HG03442 (cell line): ENCODE data around the gene PARD6A.
"Not testable (repeated sequence)": the region's sequence is repeated elsewhere in the genome, so short reads cannot be mapped to it uniquely, and the experiment has no call there.

ENCODE experiments used
- ATAC-seq: cut with Tn5 transposase; IDR thresholded peaks from one replicate; pipeline ENCODE4 v1.9.1; 2021; ENCODE audit warnings: mild to moderate bottlenecking, moderate library complexity; ENCODE audit not compliant: unreplicated experiment

The PARD6A gene

DNA sequence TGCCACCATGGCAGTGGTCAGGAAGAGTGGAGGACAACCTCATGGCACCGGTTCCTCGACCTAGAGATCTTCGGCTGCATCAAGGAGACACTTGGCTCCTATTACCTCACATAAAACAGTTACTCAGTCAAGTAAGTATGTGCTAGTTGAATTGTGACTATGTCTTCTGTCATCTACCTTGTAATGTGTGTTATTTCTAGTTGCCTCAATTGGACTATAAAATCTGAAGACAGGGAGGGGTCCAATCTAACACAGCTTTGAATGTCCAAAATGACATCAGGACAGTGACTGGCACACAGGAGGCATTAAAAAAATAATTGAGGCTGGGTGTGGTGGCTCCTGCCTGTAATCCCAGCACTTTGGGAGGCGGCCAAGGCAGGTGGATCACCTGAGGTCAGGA is 23.0 kb downstream of the PARD6A start:
- no peak for ATAC-seq

- no peak for ATAC-seq
Observed at GRCh38 chr16:67685388-67686112, 24.8 kb downstream of the PARD6A start.

DNA sequence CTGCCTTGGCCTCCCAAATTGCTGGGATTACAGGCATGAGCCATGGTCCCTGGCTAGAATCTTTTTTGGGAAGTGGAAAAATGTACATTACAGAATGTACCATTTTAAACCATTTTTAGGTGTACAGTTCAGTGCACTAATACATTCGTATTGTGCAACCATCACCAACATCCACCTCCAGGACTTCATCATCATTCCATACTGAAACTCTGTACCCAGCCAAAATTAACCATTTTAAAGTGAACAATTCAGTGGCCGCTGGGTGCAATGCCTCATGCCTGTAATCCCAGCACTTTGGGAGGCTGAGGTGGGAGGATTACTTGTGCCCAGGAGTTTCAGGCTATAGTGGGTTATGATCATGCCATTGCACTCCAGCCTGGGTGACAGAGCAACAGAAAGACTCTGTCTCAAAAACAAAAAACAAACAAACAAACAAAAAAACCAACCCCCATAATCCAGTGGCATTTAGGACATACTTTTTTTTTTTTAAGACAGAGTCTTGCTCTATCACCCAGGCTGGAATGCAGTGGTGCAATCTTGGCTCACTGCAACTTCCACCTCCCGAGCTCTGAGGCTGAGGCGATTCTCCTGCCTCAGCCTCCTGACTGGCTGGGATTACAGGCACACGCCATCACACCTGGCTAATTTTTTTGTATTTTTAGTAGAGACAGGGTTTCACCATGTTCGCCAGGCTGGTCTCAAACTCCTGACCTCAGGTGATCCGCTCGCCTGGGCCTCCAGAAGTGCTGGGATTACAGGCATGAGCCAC is 32.9 kb downstream of the PARD6A start:
- ATAC-seq, result not testable (repeated sequence)

- ATAC-seq, result no peak
Observed at GRCh38 chr16:67694611-67695010, 33.9 kb downstream of the PARD6A start.

DNA sequence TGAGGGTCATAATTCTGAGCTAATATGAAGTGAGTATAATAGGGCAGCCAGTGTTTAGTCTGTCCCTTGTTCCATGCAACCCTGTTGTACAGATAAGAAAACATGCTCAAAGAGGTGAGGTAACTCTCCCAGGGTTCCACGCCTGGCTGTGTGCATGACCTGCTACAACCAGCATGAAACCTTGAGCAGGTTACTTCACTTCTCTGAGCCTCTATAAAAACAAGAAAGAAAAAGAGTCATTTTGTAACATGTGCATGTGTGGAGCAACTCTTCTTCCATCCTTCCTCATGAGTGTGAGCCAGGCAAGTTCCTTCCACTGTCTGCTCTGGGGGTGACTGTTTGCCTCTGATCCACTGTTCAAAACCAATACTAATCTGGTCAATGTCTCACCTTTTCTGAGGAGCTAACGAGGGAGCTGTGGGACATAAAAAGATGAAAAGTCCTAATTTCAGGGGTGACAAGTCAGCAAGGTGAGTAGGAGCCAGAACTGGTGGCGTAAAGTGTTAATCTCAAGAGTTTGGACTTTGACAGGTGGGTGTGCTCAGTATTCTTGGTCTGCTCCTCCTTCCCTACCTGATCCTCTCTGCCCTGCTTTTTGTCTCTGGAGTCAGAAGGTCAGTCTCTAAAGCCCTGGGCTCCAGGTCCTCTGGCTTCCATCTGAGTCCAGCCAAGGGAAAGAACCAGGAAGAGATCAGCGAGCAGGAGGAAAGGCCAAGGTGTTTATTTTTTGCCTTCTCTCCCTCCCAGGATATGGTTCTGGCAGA is 36.8 kb downstream of the PARD6A start:
- ATAC-seq, result no peak

GRCh38 chr16:67699265-67699664 is 38.5 kb downstream of the PARD6A start:
- ATAC-seq, result no peak

DNA sequence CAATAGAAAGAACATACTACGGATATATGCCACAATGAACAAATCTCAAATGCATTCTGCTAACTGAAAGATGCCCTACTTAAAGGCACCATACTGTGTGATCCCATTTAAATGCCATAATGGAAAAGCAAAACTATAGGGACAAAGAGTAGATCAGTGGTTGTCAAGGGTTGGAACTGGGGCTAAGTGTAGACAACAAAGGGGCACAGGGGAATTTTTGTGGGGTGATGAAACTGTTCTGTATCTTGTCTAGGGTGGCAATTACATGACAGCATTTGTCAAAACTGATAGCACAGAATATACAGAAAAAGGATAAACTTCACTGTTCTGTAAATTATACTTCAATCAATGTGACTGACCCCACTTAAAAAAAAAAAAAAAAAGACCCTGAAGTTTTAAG is 40.7 kb downstream of the PARD6A start:
- ATAC-seq, result no peak

- ATAC-seq, result no peak
Observed at GRCh38 chr16:67702130-67702529, 41.4 kb downstream of the PARD6A start.

- ATAC-seq, result no peak
Observed at GRCh38 chr16:67703626-67704025, 42.9 kb downstream of the PARD6A start.

DNA sequence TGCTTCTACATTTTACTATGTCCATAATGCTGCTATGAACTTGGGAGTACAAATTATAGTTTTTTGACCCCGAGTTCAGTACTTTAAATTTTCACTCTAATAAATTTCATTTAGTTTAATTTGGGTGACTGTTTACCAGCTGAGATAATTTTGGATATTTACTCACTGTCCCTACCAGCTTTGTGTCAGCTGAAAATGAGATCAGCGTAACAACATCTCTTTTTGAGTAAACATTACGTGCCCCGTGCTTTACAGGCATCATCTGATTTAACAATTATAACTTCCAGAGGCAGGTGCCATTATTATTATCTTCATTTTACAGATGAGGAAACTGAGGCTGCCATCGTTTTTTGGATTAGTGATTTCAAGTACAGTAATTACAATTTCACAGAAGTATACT is 43.4 kb downstream of the PARD6A start:
- no peak for ATAC-seq

DNA sequence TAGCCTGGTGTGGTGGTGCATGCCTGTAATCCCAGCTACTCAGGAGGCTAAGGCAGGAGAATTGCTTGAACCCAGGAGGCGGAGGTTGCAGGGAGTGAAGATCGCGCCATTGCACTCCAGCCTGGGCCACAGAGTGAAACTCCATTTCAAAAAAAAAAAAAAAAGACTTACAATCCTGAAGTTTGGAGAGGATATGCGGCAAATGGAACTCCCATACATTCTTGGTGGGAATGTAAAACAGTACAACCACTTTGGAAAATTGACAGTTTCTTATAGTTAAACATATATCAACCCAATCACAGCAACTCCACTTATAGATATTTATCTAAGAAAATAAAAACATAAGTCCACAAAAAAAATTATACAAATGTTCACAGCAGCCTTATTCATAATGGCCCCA is 46.5 kb downstream of the PARD6A start:
- no peak for ATAC-seq

DNA sequence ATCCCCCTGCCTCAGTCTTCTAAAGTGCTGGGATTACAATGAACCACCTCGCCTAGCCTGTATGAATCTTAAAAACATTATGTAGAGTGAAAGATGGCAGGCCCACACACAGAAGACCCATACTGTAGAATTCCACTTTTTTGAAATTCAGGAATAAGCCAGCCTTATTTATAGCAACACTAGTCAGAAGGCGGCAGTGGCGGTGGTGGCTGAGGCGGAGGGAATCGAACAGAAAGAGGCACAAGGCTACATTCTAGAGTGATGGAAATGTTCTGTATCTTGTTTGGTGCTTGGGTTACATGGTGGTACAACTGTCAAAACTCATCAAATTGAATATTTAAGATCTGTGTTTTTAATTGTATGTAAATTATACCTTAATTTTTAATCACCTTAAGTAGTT is 47.0 kb downstream of the PARD6A start:
- no peak for ATAC-seq

GRCh38 chr16:67708368-67708771 is 47.6 kb downstream of the PARD6A start:
- ATAC-seq, result no peak

DNA sequence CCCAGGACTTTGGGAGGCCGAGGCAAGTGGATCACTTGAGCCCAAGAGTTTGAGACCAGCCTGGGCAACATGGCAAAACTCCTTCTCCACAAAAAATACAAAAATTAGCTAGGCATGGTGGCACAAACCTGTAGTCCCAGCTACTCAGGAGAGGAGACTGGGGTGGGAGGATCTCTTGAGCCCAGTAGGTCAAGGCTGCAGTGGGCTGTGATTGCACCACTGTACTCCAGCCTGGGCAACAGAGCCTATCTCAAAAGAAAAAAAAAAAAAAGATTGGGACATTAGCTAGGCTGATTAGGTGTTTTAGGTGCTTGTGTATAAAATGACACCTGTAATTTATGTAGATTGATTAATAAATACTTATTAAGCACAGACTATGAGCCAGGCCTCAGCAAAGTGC is 48.3 kb downstream of the PARD6A start:
- no peak for ATAC-seq

GRCh38 chr16:67710607-67711006 is 49.8 kb downstream of the PARD6A start:
- ATAC-seq, result no peak
